Measurements from ENCODE around the gene CRTAC1. TPM values are rescaled to one million over a fixed set of nuclear protein-coding genes. Genes with fewer than 3 reads are reported as not detected.

Gene CRTAC1
- total RNA-seq, 1 experiment from 2014 or later: 0.20 TPM

- Histone ChIP-seq H3K36me3 (ENCODE audit: control insufficient read depth in 1 of 2, insufficient read depth in 2 of 2, low read length in 2 of 2) (no peaks in the 10 kb centered on the region), H3K27ac (ENCODE audit: low read depth, low read length) (no peak overlapping the region), H3K9me2 (ENCODE audit: insufficient read depth) (no peaks in the 10 kb centered on the region), H2AFZ (ENCODE audit: low read depth, low read length, poor library complexity, severe bottlenecking) (no peak overlapping the region), H4K20me1 (ENCODE audit: insufficient read depth) (no peaks in the 10 kb centered on the region), H3K4me2 (ENCODE audit: low read length) (peak overlapping the region; percentile 76), H3K9me3 (ENCODE audit: control insufficient read depth in 1 of 2, insufficient read depth in 1 of 2, low read depth in 1 of 2, low read length in 2 of 2) (no peaks in the 10 kb centered on the region), H3K4me1 (ENCODE audit: control insufficient read depth in 1 of 2, insufficient read depth in 2 of 2, low read length in 2 of 2) (peaks cover 20 to 50% of the 10 kb centered on the region in 2 experiments), H3K4me3 (replicated peaks in 1 of 2; ENCODE audit: low read depth in 1 of 2, low read length in 2 of 2) (no peak overlapping the region), H3K9ac (ENCODE audit: low read length) (peak overlapping the region; percentile 48; the same call in 1 of the 2 replicates), H3K27me3 (ENCODE audit: insufficient read depth, low read length) (no peaks in the 10 kb centered on the region), H3K79me2 (ENCODE audit: insufficient read depth, low read length) (no peaks in the 10 kb centered on the region)
- ChIA-PET RAD21 (ENCODE audit: low non-redundant PET in 1 of 2, low total read pairs in 2 of 2, uncharacterized antibody in 2 of 2, unreplicated experiment in 2 of 2) (no interaction called here), POLR2A (no interaction called here), CTCF (no interaction called here)
- no peak for DNase-seq (ENCODE audit: low read depth, low spot score)
- no peak for TF ChIP-seq TCF7L2 (IDR thresholded peaks at IDR 0.05; ENCODE audit: borderline replicate concordance, extremely low read depth, insufficient read depth, insufficient read length)
- no peak for TF ChIP-seq ATF3 (IDR thresholded peaks at IDR 0.05)
- TF ChIP-seq SIN3A (IDR thresholded peaks at IDR 0.05; ENCODE audit: low read depth): no peak
- TF ChIP-seq ZFX (IDR thresholded peaks at IDR 0.05): no peak
- TF ChIP-seq SP1 (IDR thresholded peaks at IDR 0.05; ENCODE audit: low read depth): no peak
- TF ChIP-seq RAD21 (IDR thresholded peaks at IDR 0.05; ENCODE audit: low read depth): no peak
- no peak for TF ChIP-seq JUND (IDR thresholded peaks at IDR 0.05)
- TF ChIP-seq YY1 (IDR thresholded peaks at IDR 0.05; ENCODE audit: extremely low read depth, insufficient replicate concordance, low read depth, low read length): no peak
- no peak for TF ChIP-seq ELF1 (IDR thresholded peaks at IDR 0.05; ENCODE audit: borderline replicate concordance, low read depth)
- TF ChIP-seq POLR2AphosphoS5 (IDR thresholded peaks at IDR 0.05; ENCODE audit: low read depth, low read length): no peak
- no peak for TF ChIP-seq EZH2 (IDR thresholded peaks at IDR 0.05)
- no peak for TF ChIP-seq CBX3 (IDR thresholded peaks at IDR 0.05; ENCODE audit: low read depth)
- TF ChIP-seq EZH2phosphoT487 (IDR thresholded peaks at IDR 0.05; ENCODE audit: borderline replicate concordance): no peak
- TF ChIP-seq POLR2A (IDR thresholded peaks at IDR 0.05; ENCODE audit: borderline replicate concordance, extremely low read depth, insufficient read depth, insufficient read length): no peak
- TF ChIP-seq CEBPB (IDR thresholded peaks at IDR 0.05; ENCODE audit: low read depth): no peak
- ATAC-seq: no peak
- no TSS peak for BruUV-seq (replicated peaks)
- intact Hi-C loops (cut with micrococcal nuclease): no loop called here
Observed at GRCh38 chr10:97883092-97883485, 147.3 kb downstream of the CRTAC1 start.

Data from HCT116 (cell line).